WTC11 (cell line): ENCODE measurements around the gene SERP2.

Experiments
- CBFB ChIP-seq: sonication (generic); formaldehyde crosslinking; IDR thresholded peaks from 2 replicates; pipeline ENCODE4 v1.8.1; 2022; ENCODE audit warnings: mild to moderate bottlenecking, low read depth, missing genetic modification reagents
- KAT7 ChIP-seq: sonication (generic); formaldehyde crosslinking; IDR thresholded peaks from 2 replicates; pipeline ENCODE4 v1.8.1; 2023; ENCODE audit warnings: missing genetic modification reagents, mild to moderate bottlenecking, borderline replicate concordance
- PRDM15 ChIP-seq: sonication (generic); formaldehyde crosslinking; IDR thresholded peaks from 2 replicates; pipeline ENCODE4 v1.8.0; 2022; ENCODE audit warnings: missing genetic modification reagents
- PRRX2 ChIP-seq: fragments of 250-450 bp; sonication (Bioruptor Pico); IDR thresholded peaks from 2 replicates; pipeline ENCODE4 v1.8.0; 2021; ENCODE audit warnings: mild to moderate bottlenecking
- SMAD3 ChIP-seq: sonication (generic); formaldehyde crosslinking; IDR thresholded peaks from 2 replicates; pipeline ENCODE4 v1.8.0; 2022; ENCODE audit warnings: missing genetic modification reagents, mild to moderate bottlenecking, borderline replicate concordance
- TCF7 ChIP-seq: sonication (generic); formaldehyde crosslinking; IDR thresholded peaks from 2 replicates; pipeline ENCODE4 v1.8.0; 2022; ENCODE audit warnings: mild to moderate bottlenecking, low read depth, missing genetic modification reagents, moderate library complexity
- TEAD1 ChIP-seq: sonication (generic); formaldehyde crosslinking; IDR thresholded peaks from 2 replicates; pipeline ENCODE4 v1.8.0; 2022; ENCODE audit warnings: mild to moderate bottlenecking, missing genetic modification reagents
- ZNF138 ChIP-seq: sonication (generic); formaldehyde crosslinking; conservative IDR thresholded peaks from 2 replicates; pipeline ENCODE4 v1.8.1; 2022; ENCODE audit warnings: mild to moderate bottlenecking, moderate library complexity, missing genetic modification reagents
- ZNF671 ChIP-seq: fragments of 250-450 bp; sonication (Bioruptor Pico); IDR thresholded peaks from 2 replicates; pipeline ENCODE4 v1.8.0; 2021; ENCODE audit warnings: mild to moderate bottlenecking
- TF ChIP-seq, protein P1 (sequence below): sonication (generic); formaldehyde crosslinking; IDR thresholded peaks from 2 replicates; pipeline ENCODE4 v1.8.1; 2022; ENCODE audit warnings: mild to moderate bottlenecking, moderate library complexity, missing genetic modification reagents
- TF ChIP-seq, protein P2 (sequence below): fragments of 200-600 bp; IDR thresholded peaks from 2 replicates; pipeline ENCODE4 v1.8.0; 2022; ENCODE audit warnings: antibody characterized with exemption
- TF ChIP-seq, protein P3 (sequence below): sonication (generic); formaldehyde crosslinking; IDR thresholded peaks from 2 replicates; pipeline ENCODE4 v1.8.1; 2022; ENCODE audit warnings: low read depth, mild to moderate bottlenecking, moderate library complexity, missing genetic modification reagents, borderline replicate concordance

- TF ChIP-seq PRRX2 (CRISPR knock-in tag) (no peak), TEAD1 (no peak), TCF7 (no peak), KAT7 (CRISPR knock-in tag) (no peak), PRDM15 (CRISPR knock-in tag) (no peak), ZNF138 (no peak), SMAD3 (CRISPR knock-in tag) (no peak), CBFB (CRISPR knock-in tag) (no peak), ZNF671 (CRISPR knock-in tag) (no peak)
- TF ChIP-seq, protein P1, sequence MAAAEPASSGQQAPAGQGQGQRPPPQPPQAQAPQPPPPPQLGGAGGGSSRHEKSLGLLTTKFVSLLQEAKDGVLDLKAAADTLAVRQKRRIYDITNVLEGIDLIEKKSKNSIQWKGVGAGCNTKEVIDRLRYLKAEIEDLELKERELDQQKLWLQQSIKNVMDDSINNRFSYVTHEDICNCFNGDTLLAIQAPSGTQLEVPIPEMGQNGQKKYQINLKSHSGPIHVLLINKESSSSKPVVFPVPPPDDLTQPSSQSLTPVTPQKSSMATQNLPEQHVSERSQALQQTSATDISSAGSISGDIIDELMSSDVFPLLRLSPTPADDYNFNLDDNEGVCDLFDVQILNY (CRISPR knock-in tag): no peak
- TF ChIP-seq, protein P2, sequence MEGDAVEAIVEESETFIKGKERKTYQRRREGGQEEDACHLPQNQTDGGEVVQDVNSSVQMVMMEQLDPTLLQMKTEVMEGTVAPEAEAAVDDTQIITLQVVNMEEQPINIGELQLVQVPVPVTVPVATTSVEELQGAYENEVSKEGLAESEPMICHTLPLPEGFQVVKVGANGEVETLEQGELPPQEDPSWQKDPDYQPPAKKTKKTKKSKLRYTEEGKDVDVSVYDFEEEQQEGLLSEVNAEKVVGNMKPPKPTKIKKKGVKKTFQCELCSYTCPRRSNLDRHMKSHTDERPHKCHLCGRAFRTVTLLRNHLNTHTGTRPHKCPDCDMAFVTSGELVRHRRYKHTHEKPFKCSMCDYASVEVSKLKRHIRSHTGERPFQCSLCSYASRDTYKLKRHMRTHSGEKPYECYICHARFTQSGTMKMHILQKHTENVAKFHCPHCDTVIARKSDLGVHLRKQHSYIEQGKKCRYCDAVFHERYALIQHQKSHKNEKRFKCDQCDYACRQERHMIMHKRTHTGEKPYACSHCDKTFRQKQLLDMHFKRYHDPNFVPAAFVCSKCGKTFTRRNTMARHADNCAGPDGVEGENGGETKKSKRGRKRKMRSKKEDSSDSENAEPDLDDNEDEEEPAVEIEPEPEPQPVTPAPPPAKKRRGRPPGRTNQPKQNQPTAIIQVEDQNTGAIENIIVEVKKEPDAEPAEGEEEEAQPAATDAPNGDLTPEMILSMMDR: no peak
- TF ChIP-seq, protein P3, sequence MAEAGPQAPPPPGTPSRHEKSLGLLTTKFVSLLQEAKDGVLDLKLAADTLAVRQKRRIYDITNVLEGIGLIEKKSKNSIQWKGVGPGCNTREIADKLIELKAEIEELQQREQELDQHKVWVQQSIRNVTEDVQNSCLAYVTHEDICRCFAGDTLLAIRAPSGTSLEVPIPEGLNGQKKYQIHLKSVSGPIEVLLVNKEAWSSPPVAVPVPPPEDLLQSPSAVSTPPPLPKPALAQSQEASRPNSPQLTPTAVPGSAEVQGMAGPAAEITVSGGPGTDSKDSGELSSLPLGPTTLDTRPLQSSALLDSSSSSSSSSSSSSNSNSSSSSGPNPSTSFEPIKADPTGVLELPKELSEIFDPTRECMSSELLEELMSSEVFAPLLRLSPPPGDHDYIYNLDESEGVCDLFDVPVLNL (CRISPR knock-in tag): no peak
These were observed 28.0 kb downstream of the SERP2 start for GRCh38 chr13:44401577-44401976.
